ENCODE results near the gene RHBDD3.

- no peak for TF ChIP-seq CTCF (conservative IDR thresholded peaks at IDR 0.05; ENCODE audit: low read depth, low read length)
- no peak for TF ChIP-seq POLR2A (IDR thresholded peaks at IDR 0.05; ENCODE audit: low read depth, low read length)
- TF ChIP-seq RCOR1 (IDR thresholded peaks at IDR 0.05; ENCODE audit: insufficient replicate concordance, low read length) = no peak
Measured at GRCh38 chr22:29215012-29215860, 52.5 kb downstream of the RHBDD3 start.

All from IMR-90 (cell line).